ENCODE results near the gene RUBCNL.

DNA sequence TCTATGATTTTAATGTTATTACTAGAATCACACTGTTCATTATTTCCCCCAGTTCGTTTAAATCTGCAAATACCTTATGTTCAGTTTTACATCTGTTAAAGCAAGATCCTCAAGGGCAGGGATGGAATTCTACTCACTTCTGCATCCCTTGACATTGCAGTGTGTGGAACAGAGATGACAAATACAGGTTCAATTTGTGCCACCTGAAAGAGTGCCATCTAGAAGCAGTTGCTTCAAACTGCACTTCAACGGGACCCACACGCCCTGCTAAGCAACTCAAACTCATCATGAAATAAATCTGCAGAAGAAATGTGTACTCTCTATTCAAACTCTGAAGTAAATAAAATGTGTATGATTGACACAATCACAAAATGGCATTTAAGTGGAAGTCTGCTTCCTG, 44.5 kb downstream of the RUBCNL start:
- TF ChIP-seq POLR2A (IDR thresholded peaks at IDR 0.05) = no peak
- TF ChIP-seq, protein P1, sequence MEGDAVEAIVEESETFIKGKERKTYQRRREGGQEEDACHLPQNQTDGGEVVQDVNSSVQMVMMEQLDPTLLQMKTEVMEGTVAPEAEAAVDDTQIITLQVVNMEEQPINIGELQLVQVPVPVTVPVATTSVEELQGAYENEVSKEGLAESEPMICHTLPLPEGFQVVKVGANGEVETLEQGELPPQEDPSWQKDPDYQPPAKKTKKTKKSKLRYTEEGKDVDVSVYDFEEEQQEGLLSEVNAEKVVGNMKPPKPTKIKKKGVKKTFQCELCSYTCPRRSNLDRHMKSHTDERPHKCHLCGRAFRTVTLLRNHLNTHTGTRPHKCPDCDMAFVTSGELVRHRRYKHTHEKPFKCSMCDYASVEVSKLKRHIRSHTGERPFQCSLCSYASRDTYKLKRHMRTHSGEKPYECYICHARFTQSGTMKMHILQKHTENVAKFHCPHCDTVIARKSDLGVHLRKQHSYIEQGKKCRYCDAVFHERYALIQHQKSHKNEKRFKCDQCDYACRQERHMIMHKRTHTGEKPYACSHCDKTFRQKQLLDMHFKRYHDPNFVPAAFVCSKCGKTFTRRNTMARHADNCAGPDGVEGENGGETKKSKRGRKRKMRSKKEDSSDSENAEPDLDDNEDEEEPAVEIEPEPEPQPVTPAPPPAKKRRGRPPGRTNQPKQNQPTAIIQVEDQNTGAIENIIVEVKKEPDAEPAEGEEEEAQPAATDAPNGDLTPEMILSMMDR (IDR thresholded peaks at IDR 0.05) = no peak
